ENCODE measurements around the gene STARD10.

STARD10 gene

GRCh38 chr11:72742513-72743320, 51.1 kb downstream of the STARD10 start:
- no peak for DNase-seq

GRCh38 chr11:72741849-72742512, 51.9 kb downstream of the STARD10 start:
- no peak for DNase-seq

- DNase-seq = no peak
Observed at GRCh38 chr11:72741429-72741833, 52.4 kb downstream of the STARD10 start.

- DNase-seq = no peak
Observed at GRCh38 chr11:72740562-72741428, 53.1 kb downstream of the STARD10 start.

GRCh38 chr11:72740060-72740424, 53.8 kb downstream of the STARD10 start:
- no peak for DNase-seq

GRCh38 chr11:72739240-72740059, 54.4 kb downstream of the STARD10 start:
- DNase-seq = no peak

GRCh38 chr11:72738199-72739141, 55.4 kb downstream of the STARD10 start:
- DNase-seq = peak; percentile 25

GRCh38 chr11:72737336-72737735, 56.5 kb downstream of the STARD10 start:
- DNase-seq = no peak

- peak; percentile 34 for DNase-seq
Observed at GRCh38 chr11:72736452-72737069, 57.3 kb downstream of the STARD10 start.

- DNase-seq = peak; percentile 43
Observed at GRCh38 chr11:72735495-72736027, 58.3 kb downstream of the STARD10 start.

- no peak for DNase-seq
Observed at GRCh38 chr11:72732329-72732728, 61.5 kb downstream of the STARD10 start.

GRCh38 chr11:72730737-72731136, 63.1 kb downstream of the STARD10 start:
- no peak for DNase-seq

GRCh38 chr11:72730243-72730642, 63.6 kb downstream of the STARD10 start:
- DNase-seq = no peak

GRCh38 chr11:72727521-72727920, 66.3 kb downstream of the STARD10 start:
- DNase-seq = no peak

GRCh38 chr11:72726266-72727220, 67.3 kb downstream of the STARD10 start:
- no peak for DNase-seq

- DNase-seq = no peak
Observed at GRCh38 chr11:72725724-72726028, 68.2 kb downstream of the STARD10 start.

- peak; percentile 83 for DNase-seq
Observed at GRCh38 chr11:72724851-72725723, 68.8 kb downstream of the STARD10 start.

GRCh38 chr11:72724021-72724551, 69.8 kb downstream of the STARD10 start:
- no peak for DNase-seq

All from fibroblast of upper back skin (primary cell).